MCF 10A (cell line): ENCODE results near the gene C20orf144. TPM values are rescaled to one million over a fixed set of nuclear protein-coding genes. Genes with fewer than 3 reads are reported as not detected.
A peak's percentile ranks its signal among the peaks of the same experiment; 100 is the strongest.

Source experiments
- BruUV-seq: library from RNA; stranded (reverse); fragments of 400-500 nt; replicated peaks from 2 replicates; lab custom pipeline; 2021; lab: Mats Ljungman, UMichigan
- CTCF ChIA-PET: fragments of 300-600 bp; sonication (Branson Sonifier 250); formaldehyde crosslinking; extraction: SDS; loops from one replicate; lab custom pipeline; 2021; ENCODE audit warnings: antibody characterized with exemption, inconsistent platforms; lab: Yijun Ruan, JAX
- POLR2A ChIA-PET: fragments of 300-600, 350-650 bp; sonication (Branson Sonifier 250); formaldehyde crosslinking; extraction: SDS; loops from one replicate; lab custom pipeline; 2020; ENCODE audit warnings: antibody characterized with exemption, inconsistent platforms; lab: Yijun Ruan, JAX
- DNase-seq: peaks from one replicate; pipeline ENCODE4 v3.0.0-alpha.2; 2018; ENCODE audit not compliant: unreplicated experiment
- H3K27ac Mint-ChIP-seq: one replicate; pipeline ENCODE4 v1.8.0; 2022; ENCODE audit warnings: mild to moderate bottlenecking, low read depth, mixed read lengths; ENCODE audit not compliant: unreplicated experiment
- H3K27me3 Mint-ChIP-seq: one replicate; pipeline ENCODE4 v1.8.0; 2022; ENCODE audit warnings: mixed read lengths; ENCODE audit not compliant: insufficient read depth, unreplicated experiment
- H3K36me3 Mint-ChIP-seq: one replicate; pipeline ENCODE4 v1.8.0; 2022; ENCODE audit warnings: mild to moderate bottlenecking, moderate library complexity, mixed read lengths; ENCODE audit not compliant: insufficient read depth, unreplicated experiment
- H3K4me1 Mint-ChIP-seq: one replicate; pipeline ENCODE4 v1.8.0; 2022; ENCODE audit warnings: mixed read lengths; ENCODE audit not compliant: insufficient read depth, unreplicated experiment
- H3K4me3 Mint-ChIP-seq: one replicate; pipeline ENCODE4 v1.8.0; 2022; ENCODE audit warnings: mild to moderate bottlenecking, moderate library complexity, mixed read lengths; ENCODE audit not compliant: unreplicated experiment
- H3K9me3 Mint-ChIP-seq: one replicate; pipeline ENCODE4 v1.8.0; 2022; ENCODE audit warnings: mixed read lengths; ENCODE audit not compliant: unreplicated experiment
- intact Hi-C: fragments of 100-400 bp; cut with micrococcal nuclease; formaldehyde crosslinking; loops from 2 replicates; pipeline ENCODE4 v1.14.1; 2022
- total RNA-seq: library from RNA; stranded (reverse); gene quantifications from 2 replicates; pipeline ENCODE4 v1.2.3, GENCODE V29; 2022
- TF ChIP-seq, protein P1 (sequence below): fragments of 200-600 bp; IDR thresholded peaks from one replicate; pipeline ENCODE4 v1.8.0; 2022; ENCODE audit warnings: antibody characterized with exemption, mild to moderate bottlenecking; ENCODE audit not compliant: unreplicated experiment

C20orf144 gene
- total RNA-seq, 1 experiment from 2014 or later, result 0.21 TPM

- Mint-ChIP-seq H3K4me1 (peaks cover 7% of the 10 kb centered on the region), H3K4me3 (no peak overlapping the region), H3K36me3 (peaks cover 4% of the 10 kb centered on the region), H3K27ac (no peak overlapping the region), H3K9me3 (no peaks in the 10 kb centered on the region), H3K27me3 (no peaks in the 10 kb centered on the region)
- BruUV-seq, result no TSS peak
- TF ChIP-seq, protein P1, sequence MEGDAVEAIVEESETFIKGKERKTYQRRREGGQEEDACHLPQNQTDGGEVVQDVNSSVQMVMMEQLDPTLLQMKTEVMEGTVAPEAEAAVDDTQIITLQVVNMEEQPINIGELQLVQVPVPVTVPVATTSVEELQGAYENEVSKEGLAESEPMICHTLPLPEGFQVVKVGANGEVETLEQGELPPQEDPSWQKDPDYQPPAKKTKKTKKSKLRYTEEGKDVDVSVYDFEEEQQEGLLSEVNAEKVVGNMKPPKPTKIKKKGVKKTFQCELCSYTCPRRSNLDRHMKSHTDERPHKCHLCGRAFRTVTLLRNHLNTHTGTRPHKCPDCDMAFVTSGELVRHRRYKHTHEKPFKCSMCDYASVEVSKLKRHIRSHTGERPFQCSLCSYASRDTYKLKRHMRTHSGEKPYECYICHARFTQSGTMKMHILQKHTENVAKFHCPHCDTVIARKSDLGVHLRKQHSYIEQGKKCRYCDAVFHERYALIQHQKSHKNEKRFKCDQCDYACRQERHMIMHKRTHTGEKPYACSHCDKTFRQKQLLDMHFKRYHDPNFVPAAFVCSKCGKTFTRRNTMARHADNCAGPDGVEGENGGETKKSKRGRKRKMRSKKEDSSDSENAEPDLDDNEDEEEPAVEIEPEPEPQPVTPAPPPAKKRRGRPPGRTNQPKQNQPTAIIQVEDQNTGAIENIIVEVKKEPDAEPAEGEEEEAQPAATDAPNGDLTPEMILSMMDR, result no peak
- ChIA-PET CTCF (interaction anchor here (1.2 to 7.2 kb wide), 2 partner anchors 13 to 171 kb away, joined by 3 to 53 read pairs; partner anchors contain the start of gene ACTL10), POLR2A (interaction anchor here (0.7 to 2.2 kb wide), 3 partner anchors 77 to 431 kb away, joined by 3 to 5 read pairs (median 4); partner anchors contain the start of gene EIF2S2)
- intact Hi-C loops, result loop anchor here (10.0 kb wide), 1 partner anchor 134 kb away; the partner anchor contains the start of gene CHMP4B
- no peak for DNase-seq
Measured at GRCh38 chr20:33681288-33681687, 19.2 kb downstream of the C20orf144 start.

GRCh38 chr20:33681728-33682353, 19.7 kb downstream of the C20orf144 start:
- Mint-ChIP-seq H3K36me3 (peaks cover 4% of the 10 kb centered on the region), H3K9me3 (no peaks in the 10 kb centered on the region), H3K27ac (no peak overlapping the region), H3K4me1 (peaks cover 11% of the 10 kb centered on the region), H3K4me3 (no peak overlapping the region), H3K27me3 (no peaks in the 10 kb centered on the region)
- TF ChIP-seq, protein P1, result no peak
- BruUV-seq, result no TSS peak
- CTCF ChIA-PET, result interaction anchor here (0.5 to 7.2 kb wide), 3 partner anchors 13 to 1090 kb away, joined by 3 to 53 read pairs (median 3); partner anchors contain the start of gene ACTL10
- intact Hi-C loops, result loop anchor here (10.0 kb wide), 1 partner anchor 133 kb away; the partner anchor contains the start of gene CHMP4B
- POLR2A ChIA-PET, result interaction anchor here (0.7 to 2.2 kb wide), 3 partner anchors 77 to 430 kb away, joined by 3 to 5 read pairs (median 4); partner anchors contain the start of gene EIF2S2
- DNase-seq, result no peak

GRCh38 chr20:33684533-33685327, 22.6 kb downstream of the C20orf144 start:
- CTCF ChIA-PET, result interaction anchor here (0.6 to 7.2 kb wide), 9 partner anchors 11 to 445 kb away, joined by 3 to 53 read pairs (median 3); partner anchors contain the start of genes ACTL10 and EIF2S2
- no peaks in the 10 kb centered on the region for H3K27me3 Mint-ChIP-seq
- H3K9me3 Mint-ChIP-seq, result no peaks in the 10 kb centered on the region
- no peak overlapping the region for H3K27ac Mint-ChIP-seq
- POLR2A ChIA-PET, result interaction anchor here (0.6 to 3.2 kb wide), 7 partner anchors 17 to 327 kb away, joined by 3 to 15 read pairs (median 4); partner anchors contain the start of genes ACTL10 and PXMP4
- H3K4me1 Mint-ChIP-seq, result peaks cover 13% of the 10 kb centered on the region
- no peak for DNase-seq
- peaks cover 4% of the 10 kb centered on the region for H3K36me3 Mint-ChIP-seq
- BruUV-seq, result no TSS peak
- intact Hi-C loops, result loop anchor here (10.0 kb wide), 1 partner anchor 130 kb away; the partner anchor contains the start of gene CHMP4B
- TF ChIP-seq, protein P1, result no peak
- H3K4me3 Mint-ChIP-seq, result peak overlapping the region; percentile 67
